Measurements from ENCODE around the gene ZGPAT. TPM values are rescaled to one million over a fixed set of nuclear protein-coding genes. Genes with fewer than 3 reads are reported as not detected.

ZGPAT gene
- total RNA-seq, 1 experiment from 2014 or later = 10.6 TPM

- DNase-seq (ENCODE audit: extremely low read depth, low read depth) = no peak
These were observed 24.6 kb downstream of the ZGPAT start for GRCh38 chr20:63732118-63733095.

DNA sequence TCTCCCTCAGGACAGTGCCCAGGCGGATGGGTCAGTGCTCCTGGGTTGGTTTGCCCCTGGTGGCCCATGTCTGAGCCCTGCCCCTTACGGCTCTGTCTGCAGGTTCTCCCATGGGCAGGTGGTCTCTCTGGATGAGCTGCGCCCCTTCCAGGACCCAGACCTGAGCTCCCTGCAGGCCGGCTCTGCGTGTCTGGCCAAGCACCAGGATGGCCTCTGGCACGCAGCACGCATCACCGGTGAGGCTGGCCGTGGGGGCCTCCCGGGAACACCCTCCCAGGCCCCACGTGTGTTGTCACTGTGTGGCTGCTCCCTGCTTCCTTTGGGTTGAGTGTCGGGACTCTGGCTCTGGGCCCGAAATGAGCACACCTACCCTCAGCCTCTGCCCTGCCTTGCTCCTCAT is 25.3 kb downstream of the ZGPAT start:
- DNase-seq (ENCODE audit: extremely low read depth, low read depth) = no peak

GRCh38 chr20:63733579-63734081 is 25.8 kb downstream of the ZGPAT start:
- DNase-seq (ENCODE audit: extremely low read depth, low read depth) = no peak

DNA sequence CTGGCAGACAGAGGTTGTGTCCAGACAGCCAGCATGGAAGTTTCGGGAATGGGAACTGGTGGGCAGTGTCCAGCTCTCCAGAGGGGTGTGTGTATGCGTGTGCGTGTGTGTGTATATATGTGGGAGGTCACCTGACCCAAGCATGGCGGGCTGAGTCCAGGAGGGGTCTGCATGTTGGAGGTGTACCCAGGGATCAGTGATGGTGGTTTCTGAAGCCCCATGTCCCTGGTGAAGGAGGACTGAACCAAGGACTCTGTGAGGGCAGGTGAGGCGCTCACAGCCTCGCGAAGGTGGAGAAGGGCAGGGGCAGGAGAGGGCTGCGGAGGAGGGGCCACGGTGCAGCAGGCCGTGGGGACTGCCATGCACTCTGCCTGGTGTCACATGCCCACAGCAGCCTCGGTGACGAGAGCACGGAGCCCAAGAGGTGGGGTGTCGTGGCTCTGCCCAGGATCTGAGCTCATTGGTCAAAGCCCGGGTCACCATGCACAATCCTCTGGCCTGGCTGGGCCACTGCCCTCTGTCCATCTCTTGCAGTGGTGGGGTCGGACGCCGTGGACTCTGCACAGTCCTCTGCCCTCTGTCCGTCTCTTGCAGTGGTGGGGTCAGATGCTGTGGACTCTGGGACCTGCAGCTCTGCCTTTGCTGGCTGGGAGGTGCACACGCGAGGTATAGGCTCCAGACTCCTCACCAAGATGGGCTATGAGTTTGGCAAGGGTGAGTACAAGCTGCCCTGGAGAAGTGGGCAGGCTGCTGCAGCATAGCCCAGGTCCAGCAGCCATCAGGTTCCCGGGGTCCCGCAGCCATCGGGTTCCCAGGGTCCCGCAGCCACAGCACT is 26.5 kb downstream of the ZGPAT start:
- no peak for DNase-seq (ENCODE audit: extremely low read depth, low read depth)

DNA sequence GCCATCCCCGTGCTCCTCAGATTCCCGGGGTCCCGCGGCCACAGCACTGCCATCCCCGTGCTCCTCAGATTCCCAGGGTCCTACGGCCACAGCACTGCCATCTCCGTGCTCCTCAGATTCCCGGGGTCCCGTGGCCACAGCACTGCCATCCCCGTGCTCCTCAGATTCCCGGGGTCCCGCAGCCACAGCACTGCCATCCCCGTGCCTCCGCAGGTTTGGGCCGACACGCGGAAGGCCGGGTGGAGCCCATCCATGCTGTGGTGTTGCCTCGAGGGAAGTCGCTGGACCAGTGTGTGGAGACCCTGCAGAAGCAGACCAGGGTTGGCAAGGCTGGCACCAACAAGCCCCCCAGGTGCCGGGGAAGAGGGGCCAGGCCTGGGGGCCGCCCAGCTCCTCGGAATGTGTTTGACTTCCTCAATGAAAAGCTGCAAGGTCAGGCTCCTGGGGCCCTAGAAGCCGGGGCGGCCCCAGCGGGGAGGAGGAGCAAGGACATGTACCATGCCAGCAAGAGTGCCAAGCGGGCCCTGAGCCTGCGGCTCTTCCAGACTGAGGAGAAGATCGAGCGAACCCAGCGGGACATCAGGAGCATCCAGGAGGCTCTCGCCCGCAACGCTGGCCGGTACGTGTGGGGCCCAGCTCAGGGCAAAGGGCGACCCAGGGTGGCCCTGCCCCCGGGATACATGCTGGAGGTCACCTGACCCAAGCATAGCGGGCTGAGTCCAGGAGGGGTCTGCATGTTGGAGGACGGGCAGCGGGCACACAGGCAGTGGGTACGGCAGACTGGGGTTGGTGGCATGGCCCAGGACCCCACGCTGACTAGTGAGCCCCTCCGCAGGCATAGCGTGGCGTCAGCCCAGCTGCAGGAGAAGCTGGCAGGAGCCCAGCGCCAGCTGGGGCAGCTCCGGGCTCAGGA is 27.4 kb downstream of the ZGPAT start:
- no peak for DNase-seq (ENCODE audit: extremely low read depth, low read depth)

DNA sequence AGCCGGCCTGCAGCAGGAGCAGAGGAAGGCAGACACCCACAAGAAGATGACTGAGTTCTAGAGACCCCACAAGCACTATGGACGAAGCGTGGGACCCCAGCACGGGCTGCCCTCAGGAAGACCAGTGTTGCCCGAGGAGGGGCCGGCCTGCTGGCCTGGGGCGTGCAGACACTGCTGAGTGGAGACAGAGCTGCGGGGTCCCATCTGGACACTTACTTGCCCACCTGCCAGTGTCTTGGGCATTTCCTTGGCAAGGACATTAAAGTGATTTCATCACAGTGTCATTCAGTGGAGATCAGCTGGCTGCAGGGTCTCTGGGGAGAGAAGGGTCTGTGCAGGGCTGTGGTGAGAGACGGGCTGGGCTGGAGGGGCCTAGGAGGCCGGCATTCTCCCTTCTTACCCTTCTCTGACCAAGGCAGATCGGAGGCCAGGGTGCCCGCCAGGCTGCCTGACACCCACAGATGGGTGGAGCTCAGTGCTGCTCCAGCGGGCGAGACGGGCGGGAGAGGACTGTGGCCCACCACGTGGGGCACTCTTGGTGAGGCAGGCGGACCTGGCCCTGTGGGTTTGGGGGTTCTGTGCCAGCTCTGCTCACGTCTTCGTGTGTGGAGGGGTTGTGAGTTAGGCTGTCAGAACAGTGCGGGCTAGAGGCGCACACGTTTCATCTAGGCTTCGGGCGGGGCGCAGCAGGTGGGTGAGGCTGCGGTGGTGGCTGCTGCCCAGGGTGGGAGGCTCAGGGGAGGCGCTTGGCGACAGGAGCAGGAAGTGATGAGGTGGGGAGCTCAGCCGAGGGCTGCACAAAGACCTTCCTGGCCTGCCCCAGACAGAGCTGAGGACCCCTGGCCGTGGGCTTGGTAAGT is 28.2 kb downstream of the ZGPAT start, which contains the start of gene LIME1:
Gene LIME1 (plus strand): TSS at position 806 of the 860 bp plus-strand sequence. CDS start 886 bp downstream, outside the sequence.
- DNase-seq (ENCODE audit: extremely low read depth, low read depth) = no peak

GRCh38 chr20:63736893-63737694 is 29.3 kb downstream of the ZGPAT start:
- DNase-seq (ENCODE audit: extremely low read depth, low read depth) = no peak

DNA sequence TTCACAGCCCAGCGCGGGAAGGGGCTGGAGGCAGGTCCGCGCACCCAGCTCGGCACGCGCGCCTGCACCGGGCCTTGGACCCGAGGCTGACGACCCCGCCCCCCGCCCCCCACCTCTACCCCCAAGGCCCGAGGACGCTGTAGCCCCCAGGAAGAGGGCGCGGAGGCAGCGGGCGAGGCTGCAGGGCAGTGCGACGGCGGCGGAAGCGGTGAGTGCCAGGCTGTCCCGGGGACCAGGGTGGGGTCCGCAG is 29.8 kb downstream of the ZGPAT start:
- DNase-seq (ENCODE audit: extremely low read depth, low read depth) = no peak

DNA sequence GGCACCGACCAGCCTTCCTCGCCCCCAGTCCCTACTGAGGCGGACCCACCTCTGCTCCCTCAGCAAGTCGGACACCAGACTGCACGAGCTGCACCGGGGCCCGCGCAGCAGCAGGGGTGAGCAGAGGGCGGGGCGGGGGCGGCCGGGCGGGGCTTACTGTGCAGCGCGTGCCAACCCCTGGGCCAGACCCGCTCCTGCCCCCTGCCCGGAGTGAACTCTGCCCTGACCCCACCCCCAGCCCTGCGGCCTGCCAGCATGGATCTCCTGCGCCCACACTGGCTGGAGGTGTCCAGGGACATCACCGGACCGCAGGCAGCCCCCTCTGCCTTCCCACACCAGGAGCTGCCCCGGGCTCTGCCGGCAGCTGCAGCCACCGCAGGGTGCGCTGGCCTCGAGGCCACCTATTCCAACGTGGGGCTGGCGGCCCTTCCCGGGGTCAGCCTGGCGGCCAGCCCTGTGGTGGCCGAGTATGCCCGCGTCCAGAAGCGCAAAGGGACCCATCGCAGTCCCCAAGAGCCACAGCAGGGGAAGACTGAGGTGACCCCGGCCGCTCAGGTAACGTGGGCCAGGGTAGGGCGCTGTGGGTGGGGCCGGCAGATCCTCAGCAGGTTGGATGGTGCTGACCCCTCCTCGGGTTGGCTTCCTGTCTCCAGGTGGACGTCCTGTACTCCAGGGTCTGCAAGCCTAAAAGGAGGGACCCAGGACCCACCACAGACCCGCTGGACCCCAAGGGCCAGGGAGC is 30.3 kb downstream of the ZGPAT start:
- DNase-seq (ENCODE audit: extremely low read depth, low read depth) = no peak

GRCh38 chr20:63738687-63739129 is 30.9 kb downstream of the ZGPAT start:
- DNase-seq (ENCODE audit: extremely low read depth, low read depth) = no peak

- DNase-seq (ENCODE audit: extremely low read depth, low read depth) = peak; percentile 80
These were observed 31.6 kb downstream of the ZGPAT start, which contains the start of gene SLC2A4RG for GRCh38 chr20:63739130-63740069. Gene SLC2A4RG (plus strand): TSS chr20:63739776. CDS start chr20:63739913, 137 bp downstream.

GRCh38 chr20:63740070-63740626 is 32.3 kb downstream of the ZGPAT start:
- DNase-seq (ENCODE audit: extremely low read depth, low read depth) = no peak

DNA sequence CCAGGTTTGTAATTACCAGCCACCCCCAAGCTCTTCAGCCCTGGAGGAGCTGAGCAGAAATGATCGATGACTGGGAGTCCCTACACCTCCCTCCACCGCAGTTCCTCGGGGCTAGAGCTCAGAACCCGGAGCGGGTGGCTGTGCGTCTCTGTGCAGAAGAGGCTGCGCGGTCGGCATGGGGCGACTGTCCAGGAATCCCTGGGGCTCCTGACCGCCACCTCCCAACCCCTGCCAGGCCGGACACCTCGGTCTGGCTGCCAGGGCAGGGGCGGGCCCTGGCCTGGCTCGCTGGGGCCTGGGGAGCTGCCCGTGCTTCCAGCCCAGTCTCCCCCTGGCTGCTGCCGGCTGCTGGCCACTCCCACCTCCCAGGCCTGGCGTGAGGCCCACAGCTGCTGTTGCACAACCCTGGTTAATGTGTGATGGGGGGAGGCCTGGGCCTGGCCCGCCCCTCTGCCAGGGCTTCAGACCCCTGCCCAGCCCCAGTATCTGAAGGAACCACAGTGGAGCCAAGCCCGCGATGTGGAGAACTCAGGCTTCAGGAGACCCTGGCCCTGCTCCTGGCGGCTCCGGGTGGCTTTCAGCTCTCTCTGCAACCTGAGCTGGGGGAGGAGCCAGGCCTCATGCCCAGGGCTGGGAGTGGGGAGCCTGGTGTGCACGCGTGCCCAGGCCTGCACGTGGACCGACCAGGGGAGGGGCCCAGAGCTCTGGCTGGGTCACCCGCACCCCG is 33.0 kb downstream of the ZGPAT start:
- peak; percentile 74 for DNase-seq (ENCODE audit: extremely low read depth, low read depth)

DNA sequence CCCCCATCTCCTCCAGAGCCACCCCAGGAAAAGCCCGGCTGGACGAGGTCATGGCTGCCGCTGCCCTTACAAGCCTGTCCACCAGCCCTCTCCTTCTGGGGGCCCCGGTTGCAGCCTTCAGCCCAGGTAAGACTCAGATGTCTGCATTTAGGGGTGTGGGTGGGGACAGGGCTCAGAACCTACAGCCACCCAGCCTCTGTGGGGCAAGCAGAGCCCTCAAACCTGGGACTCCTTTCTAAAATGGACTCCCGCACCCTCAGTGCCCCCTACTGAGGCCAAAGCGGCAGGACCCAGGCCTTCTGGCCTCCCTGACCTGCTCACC is 33.5 kb downstream of the ZGPAT start:
- DNase-seq (ENCODE audit: extremely low read depth, low read depth) = no peak

- no peak for DNase-seq (ENCODE audit: extremely low read depth, low read depth)
These were observed 34.0 kb downstream of the ZGPAT start for GRCh38 chr20:63741676-63742380.
